Amniotic stem cell (primary cell): ENCODE measurements around the gene MYOCOS.
"Not testable (repeated sequence)": the region's sequence is repeated elsewhere in the genome, so short reads cannot be mapped to it uniquely, and the experiment has no call there.

ENCODE experiments used
- DNase-seq: peaks from one replicate; lab custom pipeline; 2025; lab: John Stamatoyannopoulos, UW

The MYOCOS gene, protein sequence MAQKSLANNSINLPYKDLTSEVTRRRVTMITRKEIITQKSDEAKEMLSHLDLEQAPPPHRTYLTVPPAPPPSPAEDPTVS

DNA sequence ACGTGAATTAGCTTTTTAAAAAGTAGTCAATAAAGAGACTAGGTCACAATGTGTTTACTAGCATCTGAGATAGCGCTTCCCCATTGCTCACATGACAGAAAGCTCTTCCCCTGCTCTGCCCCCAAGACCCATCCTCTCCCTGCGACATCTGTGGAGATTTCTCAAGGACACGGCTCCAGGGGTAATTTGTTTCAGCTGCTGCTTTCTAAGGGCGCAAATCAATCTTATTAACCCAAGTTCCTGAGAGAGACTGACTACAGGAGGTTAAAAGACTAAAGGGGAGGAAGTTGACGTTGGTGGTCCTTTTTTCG, at the start of gene MYOCOS:
Gene MYOCOS, plus strand, starts transcription at position 92 of the 311 bp plus-strand sequence. CDS start 1,641 bp downstream, outside the sequence.
- DNase-seq, result no peak

DNA sequence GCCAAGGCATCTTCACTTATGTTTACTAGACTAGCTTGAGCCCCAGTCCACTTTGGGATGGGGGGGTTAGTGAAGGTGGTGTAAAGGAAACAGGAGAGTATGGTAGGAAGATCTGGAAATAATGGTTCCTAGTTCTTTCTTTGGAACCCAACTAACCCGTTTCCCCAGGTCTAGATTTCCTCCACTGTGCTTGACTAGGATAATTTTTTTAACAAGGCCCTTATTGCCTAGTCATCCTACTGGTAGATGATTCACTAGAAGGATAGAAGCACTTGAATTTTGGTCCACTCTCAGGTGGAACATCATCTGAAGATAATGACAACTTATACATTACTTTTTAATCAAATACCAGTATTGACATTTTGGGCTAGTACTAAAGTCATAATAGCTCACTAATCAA, 45.9 kb upstream of the MYOCOS start:
- DNase-seq, result no peak

DNA sequence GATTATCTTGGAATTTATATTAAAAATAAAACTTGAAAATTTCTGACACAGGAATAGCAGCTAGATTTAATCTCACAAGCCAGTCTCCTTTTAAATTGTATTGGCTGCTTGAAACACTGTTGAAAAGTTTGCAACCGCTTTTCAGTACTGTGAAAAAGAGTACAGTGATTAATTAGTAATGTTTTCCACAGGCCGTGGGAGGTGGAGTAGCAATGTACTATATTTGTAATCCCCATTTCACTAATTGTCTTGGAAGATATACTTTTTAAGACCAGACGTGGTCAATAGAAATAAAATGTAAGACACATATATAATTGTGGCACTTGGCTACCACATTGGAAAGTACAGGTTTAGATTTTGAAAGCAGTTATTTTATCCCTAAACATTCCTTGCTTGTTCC, 40.8 kb upstream of the MYOCOS start:
- DNase-seq, result no peak

DNA sequence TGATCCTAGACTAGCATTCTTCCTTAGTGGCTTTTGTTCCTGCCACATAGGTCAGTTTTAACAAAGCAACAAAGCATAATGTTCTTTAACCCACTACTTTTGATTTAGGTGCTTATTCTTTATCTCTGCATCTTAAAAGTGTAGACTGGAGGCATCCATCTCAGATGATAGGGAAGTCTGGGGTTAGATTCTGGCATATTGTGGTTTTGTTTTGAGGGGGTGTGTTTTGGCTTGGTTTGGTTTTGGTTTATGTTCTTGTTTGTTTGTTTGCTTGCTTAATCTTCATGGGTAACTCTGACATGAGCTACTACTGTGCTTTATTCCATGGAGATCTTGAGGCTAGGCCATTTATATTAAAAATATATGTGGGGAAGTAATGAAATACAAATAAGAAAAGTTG, 40.3 kb upstream of the MYOCOS start:
- DNase-seq, result no peak

DNA sequence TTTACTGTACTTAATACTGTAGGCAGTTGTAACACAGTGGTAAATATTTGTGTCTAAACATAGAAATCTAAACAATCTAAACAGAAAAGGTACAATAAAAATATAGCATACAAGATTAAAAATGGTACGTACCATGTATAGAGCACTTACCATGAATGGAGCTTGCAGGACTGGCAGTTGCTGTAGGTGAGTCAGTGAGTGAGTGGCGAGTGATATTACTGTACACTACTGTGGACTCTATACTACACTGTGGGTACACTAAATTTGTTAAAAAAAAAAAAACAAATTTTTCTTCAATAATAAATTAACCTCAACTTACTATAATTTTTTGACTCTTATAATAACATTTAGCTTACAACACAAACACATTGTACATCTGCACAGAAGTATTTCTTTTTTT, 39.5 kb upstream of the MYOCOS start:
- DNase-seq, result no peak

DNA sequence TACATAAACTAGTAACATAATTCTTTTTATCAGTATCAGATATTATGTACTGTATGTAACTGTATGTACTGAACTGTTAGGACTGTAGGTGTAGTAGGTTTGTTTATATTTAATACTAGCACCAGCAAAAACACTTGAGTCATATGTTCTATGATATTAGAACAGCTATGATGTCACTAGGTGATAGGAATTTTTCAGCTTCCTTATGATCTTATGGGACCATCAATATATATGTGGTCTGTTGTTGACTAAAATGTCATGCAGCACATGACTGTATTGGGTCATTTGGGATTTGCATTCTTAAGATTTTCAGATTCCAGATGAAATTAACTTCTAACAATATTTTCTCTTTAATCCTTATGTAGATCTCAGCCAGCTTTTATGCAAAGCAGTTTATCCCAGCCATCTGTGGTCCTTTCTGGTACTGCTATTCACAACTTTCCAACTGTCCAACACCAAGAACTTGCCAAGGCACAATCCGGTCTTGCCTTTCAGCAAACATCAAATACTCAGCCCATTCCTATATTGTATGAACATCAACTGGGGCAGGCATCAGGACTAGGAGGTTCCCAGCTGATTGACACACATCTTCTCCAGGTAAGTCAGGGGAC, 38.3 kb upstream of the MYOCOS start:
- no peak for DNase-seq

DNA sequence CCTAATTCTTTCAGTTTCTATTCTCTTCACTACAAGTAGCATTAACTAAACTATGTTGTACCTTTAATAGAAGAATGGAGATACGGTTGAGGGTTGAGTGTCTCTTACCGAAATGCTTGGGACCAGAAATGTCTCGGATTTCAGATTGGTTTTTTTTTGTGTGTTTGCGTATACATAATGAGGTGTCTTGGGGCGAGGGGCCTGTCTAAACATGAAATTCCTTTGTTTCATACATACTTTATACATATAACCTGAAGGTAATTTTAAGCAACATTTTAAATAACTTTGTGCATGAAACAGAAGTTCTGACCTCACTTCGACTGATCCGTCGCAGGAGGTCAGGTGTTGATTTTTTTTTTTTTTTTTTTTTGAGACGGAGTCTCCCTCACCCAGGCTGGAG, 36.3 kb upstream of the MYOCOS start:
- no peak for DNase-seq

DNA sequence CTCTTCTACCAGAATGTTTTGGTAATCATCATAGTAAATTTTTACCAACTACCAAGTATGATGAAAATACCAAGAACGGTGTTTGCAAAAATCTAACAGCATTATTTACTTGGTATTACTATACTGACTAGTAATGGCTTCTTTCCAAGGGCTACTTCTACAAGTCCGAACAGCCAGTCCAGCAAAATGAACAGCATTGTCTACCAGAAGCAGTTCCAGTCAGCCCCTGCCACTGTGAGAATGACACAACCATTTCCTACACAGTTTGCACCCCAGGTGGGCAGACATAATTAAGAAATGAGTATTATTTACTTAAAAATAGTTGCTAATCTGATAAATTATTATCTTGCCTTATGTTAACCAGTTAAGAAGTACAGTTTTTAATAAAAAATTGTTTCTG, 33.8 kb upstream of the MYOCOS start:
- no peak for DNase-seq

DNA sequence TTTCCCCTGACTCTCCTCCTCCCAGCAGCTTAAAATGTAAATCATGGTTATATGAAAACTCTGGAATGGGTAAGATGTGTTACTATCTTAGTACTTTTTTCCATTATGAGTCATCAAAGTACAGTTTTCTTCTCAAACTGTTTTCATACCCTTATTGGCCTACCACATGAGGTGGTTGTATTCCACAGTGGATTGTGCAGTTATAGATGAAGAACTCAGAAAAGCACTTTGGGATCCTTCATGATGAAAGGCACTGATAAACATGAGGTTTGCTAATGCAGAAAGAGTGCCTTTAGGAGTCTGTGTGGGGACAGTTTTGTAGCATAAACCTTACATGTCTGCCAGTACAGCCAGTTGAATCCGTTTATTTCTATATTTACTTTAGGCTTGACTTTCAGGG, 32.0 kb upstream of the MYOCOS start:
- DNase-seq, result no peak

DNA sequence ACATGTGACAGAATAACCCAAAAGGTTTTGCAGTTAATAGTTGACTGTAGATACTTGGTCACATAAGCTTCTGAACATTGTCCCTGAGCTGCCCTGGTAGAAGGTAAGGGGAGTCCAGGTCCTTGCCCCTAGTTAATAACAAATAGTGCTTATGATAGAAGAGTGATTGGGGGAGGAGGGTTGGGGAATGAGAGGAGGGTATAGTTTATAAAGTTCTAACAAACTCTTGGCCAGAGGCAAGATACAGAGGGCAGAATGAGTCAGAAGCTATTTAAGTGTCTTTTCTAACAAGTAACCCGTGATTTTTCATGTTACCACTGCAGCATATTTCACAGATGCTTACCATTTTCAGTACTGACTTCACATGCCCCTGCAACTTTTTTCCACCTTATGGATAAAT, 26.7 kb upstream of the MYOCOS start:
- DNase-seq, result no peak

DNA sequence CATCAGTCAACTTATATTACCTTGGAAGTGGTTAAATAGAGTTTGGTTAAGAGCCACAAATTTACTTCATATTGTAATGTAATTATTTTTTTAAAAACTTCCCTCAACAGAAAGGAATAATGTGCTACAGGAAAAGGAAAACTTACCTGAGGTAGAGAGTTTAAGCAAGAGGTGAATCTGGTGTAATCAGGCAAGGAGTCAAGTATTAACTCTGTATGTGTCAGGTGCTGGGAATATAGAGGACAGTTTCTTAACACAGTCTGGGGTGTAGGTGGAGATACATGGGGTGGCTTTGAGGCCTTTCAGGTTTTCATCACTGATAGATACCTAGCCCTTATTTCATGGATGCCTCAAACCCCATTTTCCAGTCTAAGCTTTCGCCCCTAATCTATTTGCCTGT, 25.9 kb upstream of the MYOCOS start:
- DNase-seq, result no peak

DNA sequence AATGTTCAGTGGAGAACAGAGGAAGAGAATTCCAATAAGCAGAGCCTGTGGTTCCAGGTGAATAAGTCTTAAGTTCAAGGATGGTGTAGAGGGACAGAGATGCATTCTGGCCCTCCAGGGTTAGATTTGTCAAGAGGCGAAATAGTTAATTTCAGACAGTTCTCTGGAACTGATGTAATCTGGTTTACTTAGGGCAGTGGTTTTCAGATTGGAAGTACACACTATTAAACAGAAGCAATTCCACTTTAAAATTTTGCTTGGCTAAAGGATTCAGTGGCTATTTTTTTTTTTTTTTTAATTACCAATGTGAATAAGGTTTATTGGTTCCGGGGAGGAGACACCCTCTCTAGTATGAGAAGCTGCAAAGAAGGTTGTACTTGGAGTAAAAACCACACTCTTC, 25.3 kb upstream of the MYOCOS start:
- DNase-seq, result no peak

DNA sequence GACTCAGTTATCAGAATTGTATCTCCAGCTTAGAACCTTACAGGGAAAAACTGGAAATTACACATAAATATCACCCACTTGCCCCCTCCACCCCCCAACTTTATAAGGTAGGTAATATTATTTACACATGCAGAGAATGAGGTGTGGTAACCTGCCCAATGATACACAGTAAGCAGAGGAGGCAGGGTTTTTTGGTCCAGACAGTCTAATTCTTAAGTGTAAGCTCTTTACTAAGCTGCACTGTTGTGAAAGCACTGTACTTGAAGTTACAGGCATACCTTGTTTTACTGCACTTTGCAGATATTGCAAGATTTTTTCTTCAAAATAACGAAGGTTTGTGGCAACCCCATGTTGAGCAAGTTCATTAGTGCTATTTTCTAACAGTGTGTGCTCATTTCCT, 24.8 kb upstream of the MYOCOS start:
- no peak for DNase-seq

DNA sequence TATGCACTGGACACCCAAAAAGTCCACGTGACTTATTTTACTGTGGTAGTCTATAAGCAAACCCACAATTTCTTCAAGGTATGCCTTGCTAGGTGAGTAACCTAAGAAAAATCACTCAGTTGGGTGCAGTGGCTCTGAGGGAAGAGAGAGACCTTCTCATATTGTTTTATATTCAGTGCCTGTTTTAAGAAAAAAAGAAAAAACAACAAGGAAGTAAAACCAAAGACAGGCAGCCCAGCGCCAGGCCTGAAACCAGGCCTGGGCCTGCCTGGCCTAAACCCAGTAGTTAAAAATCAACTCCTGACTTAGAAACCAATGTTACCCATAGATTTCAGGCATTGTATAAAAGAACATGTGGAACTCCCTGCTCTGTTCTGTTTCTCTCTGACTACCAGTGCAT, 21.7 kb upstream of the MYOCOS start:
- not testable (repeated sequence) for DNase-seq

DNA sequence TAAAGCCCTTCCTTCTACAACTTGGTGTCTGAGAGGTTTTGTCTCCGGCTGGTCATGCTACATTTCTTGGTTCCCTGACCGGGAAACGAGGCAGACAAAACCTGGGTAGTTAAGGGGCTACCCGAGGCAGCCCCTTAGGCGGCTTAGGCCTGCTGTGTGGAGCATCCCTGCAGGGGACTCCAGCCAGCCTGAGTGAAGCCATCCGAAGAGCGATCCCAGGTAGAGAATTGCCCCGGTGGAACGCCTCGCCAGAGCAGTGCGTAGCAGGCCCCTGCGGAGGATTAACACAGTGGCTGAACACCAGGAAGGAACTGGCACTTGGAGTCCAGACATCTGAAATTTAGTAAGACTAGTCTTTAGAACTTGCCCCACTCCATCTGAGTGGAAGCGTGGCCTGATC, 21.2 kb upstream of the MYOCOS start:
- no peak for DNase-seq

DNA sequence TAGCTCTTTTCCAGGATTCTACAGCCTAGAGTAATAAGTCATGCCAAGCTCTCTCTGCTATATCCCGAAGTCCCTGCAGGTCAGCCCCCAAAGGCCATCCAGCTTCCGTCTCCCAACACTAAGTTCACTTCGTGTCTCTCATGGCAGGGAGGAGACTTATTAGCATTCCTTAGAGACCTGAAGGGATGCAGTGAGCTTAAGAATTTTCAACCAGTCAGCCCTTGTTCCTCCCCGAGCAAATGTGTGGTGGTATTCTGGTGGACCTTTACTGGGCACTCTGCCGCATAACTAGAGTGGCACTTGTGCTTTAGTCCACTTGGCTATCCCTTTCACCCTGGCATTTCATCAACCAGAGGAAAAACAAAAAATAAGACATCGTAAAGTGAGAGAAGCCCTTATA, 19.0 kb upstream of the MYOCOS start:
- DNase-seq, result not testable (repeated sequence)

DNA sequence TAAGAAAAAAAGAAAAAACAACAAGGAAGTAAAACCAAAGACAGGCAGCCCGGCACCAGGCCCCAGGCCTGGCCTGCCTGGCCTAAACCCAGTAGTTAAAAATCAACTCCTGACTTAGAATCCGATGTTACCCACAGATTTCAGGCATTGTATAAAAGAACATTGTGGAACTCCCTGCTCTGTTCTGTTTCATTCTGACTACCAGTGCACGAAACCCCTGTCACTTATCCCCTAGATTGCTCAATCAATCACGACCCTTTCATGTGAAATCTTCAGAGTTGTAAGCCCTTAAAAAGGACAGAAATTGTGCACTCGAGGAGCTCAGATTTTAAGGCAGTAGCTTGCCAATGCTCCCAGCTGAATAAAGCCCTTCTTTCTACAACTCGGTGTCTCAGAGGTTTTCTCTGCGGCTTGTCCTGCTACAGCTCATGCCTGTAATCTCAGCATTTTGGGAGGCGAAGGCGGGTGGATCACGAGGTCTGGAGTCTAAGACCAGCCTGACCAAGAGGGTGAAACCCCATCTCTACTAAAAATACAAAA, 15.6 kb upstream of the MYOCOS start:
- no peak for DNase-seq

DNA sequence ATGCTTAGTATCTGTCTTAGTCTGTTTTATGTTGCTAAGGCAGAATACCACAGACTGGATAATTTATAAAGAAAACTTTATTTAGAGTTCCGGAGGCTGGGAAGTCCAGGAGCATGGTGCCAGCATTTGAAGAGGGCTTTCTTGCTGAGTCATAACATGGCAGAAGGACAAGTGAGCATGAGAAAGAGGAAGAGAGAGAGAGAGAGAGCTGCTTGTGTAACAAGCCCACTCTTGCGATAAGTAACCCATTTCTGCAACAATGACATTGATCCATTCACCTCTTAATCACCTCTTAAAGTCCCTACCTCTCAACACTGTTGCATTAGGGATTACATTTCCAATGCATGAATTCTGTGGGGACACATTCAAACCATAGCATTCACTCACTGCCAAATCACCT, 11.7 kb upstream of the MYOCOS start:
- no peak for DNase-seq

DNA sequence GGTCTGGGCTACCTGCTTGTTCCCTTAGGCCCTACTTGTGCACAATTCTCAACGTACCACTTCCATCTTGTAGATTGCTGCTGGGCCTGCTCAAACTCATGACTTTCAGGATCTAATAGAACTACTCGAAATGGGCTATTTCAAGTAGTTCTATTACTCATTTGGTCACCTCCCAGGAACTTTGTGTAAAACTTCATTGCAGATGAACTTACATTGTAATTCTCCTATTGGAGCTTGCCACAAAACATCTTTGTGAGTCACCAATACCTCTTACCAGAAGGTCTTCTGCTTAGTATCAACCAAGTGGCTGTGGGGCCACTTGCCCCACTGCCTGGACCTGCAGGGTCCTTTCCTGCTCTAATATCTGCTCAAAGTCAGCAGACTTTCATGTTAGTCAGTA, 10.7 kb upstream of the MYOCOS start:
- DNase-seq, result no peak

DNA sequence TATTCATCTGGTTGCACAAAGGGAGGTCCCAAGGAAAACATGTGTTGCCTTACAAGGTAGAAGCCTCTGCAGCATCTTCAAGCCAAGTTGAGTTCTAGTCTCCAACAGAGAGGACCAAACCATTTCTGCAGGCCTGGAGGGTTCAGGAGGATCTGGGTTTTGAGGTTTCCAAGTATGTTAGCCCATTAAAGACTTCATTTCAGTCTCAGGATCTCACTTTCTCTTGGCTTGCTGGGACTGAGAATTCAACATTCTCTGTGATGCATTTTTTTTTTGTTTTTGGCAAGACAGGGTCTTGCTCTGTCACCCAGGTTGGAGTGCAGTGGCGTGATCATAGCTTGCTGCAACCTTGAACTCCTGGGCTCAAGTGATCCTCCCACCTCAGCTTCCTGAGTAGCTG, 8.8 kb upstream of the MYOCOS start:
- no peak for DNase-seq

DNA sequence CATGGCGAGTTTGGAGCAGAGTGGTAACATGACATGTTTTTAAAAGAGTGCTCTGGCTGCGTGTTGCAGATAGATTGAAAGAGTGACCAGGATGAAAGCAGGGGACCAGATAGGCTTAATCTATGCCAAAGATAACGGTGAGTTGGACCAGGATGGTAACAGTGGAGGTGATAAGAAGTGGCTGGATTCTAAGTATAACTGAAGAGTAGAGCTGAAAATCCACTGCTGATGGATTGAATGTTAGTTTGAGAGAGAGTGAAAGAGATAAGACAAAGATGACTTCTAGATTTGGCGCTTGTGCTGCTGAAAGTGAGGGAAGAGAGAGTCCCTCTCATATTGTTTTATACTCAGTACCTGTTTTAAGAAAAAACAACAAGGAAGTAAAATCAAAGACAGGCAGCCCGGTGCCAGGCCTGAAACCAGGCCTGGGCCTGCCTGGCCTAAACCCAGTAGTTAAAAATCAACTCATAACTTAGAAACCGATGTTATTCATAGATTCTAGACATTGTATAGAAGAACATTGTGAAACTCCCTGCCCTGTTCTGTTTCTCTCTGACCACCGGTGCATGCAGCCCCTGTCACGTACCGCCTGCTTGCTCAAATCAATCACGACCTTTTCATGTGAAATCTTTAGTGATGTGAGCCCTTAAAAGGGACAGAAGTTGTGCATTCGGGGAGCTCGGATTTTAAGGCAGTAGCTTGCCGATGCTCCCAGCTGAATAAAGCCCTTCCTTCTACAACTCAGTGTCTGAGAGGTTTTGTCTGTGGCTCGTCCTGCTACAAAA, 6.7 kb upstream of the MYOCOS start:
- not testable (repeated sequence) for DNase-seq

DNA sequence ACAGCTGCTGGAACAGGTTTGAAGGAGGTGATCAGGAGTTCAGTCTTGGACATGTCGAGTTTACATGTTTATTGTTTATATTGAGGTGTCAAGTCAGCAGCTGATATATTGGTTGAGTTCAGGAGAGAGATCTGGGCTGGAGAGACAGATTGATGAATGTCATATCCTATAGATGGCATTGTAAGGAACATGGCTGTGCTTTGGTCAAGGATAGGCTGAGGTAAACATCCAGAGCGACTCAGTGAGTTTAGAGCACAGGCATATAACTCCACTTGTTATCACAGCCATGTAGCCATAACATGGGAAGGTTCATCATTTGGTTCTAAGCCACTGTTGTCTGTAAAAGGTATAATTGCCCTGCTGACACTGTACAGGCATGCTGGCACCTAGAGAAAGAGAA, 5.5 kb upstream of the MYOCOS start:
- DNase-seq, result no peak

DNA sequence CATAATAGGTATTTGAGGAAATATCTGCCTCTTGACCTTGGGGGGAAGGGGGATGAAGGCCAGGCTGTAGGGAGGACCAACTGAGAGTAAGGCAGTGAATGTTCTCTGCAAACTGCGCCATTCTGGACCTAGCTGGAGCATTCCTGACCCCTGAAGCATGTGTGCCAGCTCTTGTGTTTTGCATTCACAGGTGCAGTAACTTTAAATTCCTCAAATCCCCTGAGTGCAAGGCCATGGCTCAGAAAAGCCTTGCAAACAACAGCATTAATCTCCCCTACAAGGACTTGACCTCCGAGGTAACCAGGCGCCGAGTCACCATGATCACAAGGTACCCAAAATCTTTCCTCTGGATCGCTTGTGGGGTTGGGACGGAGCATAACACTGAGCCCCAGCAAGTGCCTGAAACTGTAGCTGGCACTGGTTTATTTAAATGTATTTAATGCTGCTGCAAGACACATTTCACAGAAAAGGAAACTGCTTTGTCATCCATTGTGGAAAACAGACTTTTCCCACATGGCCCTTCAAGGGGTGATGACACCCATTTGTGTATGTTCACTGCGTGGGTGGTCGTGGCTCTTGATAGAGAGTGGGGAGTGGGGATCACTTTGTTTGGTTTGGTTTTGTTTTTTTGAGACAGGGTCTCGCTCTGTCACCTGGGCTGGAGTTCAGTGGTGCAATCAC, 1.7 kb downstream of the MYOCOS start:
- no peak for DNase-seq
